Fibroblast of gingiva (primary cell): ENCODE data around the gene ATP11C.
"Not testable (repeated sequence)": the region's sequence is repeated elsewhere in the genome, so short reads cannot be mapped to it uniquely, and the experiment has no call there.

ENCODE experiments used
- DNase-seq: peaks from one replicate; pipeline ENCODE4 v3.0.0-alpha.2; 2011; ENCODE audit warnings: low read depth

ATP11C gene

DNA sequence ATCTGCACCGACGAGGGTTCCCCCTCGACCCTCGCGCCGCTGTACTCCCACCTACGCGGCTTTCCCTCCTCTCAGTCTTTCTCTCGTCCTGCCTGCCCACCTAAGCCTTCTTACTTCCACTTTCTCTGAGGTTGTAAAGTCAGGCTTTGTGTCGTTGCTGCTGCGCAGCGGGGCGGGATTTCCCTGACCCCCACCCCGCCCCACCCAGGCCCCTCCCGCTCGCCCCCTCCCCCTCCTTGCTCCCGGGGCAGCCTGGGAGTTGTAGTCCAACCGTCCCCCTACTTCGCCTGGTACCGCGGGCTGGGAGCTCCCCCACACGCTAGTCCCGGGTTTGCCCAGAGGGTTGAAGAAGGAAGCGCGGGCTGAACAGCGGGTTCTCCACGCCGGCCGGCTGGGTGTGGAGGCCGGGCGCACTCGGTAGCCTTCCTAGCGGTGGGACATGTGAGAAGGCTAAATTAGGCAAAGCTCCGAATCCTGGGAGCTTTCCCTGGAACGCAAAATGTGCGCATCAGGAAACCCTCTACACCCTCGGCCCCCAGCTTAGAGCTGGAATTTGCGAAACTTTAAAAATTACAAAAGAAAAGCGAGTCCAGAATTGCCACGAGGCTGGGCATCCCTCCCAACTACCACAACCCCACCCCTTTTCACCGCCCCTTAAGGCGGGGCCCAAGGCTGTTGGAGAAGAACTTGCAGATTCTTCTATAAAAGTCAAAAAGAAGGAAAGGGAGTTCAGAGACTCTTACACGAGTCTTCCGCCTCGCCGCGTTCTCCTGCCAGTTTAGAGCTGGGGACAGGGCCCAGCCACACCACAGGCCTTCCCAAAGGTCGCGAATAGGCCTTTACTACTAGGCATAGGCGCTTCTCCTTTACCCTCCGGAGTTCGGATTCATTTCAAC is at the start of gene ATP11C:
Gene ATP11C, minus strand, starts transcription at position 153 of the 896 bp plus-strand sequence. CDS start 1,011 bp downstream, outside the sequence.
- peak; percentile 86 for DNase-seq

DNA sequence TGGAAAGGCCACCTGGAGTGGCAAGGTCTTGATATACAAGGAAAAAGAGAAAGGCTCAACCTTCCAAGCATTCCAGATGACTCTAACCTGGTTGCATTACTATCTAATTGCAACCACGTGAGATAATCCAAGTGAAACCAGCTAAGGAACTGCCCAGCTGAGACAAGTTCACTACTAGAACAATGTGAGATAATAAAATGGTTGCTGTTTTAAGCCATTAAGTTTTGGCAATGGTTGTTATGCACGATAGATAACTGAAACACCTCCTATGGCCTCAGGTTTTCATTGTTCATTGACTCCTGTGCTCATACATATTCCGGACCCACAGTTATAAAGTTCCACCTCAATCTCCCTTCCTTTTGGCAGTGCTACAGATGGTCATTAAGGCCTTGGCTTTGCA is 41.6 kb upstream of the ATP11C start:
- DNase-seq, result no peak

DNA sequence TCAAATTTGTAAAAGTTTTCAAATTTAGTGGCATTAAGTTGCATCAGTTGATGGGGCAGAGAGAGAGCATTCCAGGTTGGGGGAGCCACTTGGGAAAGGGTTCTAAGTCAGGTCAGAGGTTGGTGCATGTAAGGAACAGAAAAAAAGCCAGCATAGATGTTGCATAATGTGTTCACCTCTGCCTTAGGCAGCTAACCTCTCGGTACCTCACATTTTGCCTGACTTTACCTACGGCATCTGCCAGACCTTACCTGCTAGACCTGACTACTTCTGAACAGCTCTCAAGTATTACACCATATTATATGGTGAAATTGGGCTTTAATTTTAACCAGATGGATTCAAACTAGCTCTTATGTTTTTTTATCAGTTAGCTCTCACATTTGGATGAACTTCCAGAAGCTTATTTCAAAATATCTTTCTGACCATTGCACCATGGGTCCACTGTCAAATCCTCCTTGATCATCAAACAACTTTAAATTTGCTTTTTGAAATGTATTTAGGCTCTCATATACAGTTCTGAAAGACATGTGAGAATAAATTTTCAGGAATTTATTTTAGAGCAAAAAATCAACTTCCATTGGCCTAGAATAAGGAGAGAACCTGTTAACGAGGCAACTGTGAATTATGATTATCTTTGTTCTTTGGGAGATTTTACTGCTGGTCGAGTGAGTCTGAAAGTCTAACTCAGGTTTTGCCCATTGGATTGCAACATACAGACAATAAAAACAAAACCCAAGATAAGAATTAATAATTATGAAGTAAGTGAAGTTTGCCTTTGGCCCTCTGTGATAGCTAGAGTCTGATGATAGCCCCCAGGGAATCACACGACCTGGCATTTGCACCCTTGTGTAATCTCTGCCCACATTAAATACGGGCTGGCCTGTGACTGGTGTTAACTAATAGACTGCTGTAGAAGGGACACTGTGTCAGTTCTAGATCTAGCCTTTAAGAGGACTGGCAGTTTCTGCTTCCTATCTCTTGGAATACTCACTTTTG is 40.1 kb upstream of the ATP11C start:
- no peak for DNase-seq

GRCh38 chrX:139972113-139972512 is 39.3 kb upstream of the ATP11C start:
- DNase-seq, result no peak

GRCh38 chrX:139971394-139971749 is 38.5 kb upstream of the ATP11C start:
- no peak for DNase-seq

GRCh38 chrX:139969286-139969685 is 36.4 kb upstream of the ATP11C start:
- no peak for DNase-seq

GRCh38 chrX:139967750-139968149 is 34.9 kb upstream of the ATP11C start:
- no peak for DNase-seq

GRCh38 chrX:139967300-139967699 is 34.4 kb upstream of the ATP11C start:
- no peak for DNase-seq

- DNase-seq, result not testable (repeated sequence)
Observed at GRCh38 chrX:139966159-139966558, 33.3 kb upstream of the ATP11C start.

DNA sequence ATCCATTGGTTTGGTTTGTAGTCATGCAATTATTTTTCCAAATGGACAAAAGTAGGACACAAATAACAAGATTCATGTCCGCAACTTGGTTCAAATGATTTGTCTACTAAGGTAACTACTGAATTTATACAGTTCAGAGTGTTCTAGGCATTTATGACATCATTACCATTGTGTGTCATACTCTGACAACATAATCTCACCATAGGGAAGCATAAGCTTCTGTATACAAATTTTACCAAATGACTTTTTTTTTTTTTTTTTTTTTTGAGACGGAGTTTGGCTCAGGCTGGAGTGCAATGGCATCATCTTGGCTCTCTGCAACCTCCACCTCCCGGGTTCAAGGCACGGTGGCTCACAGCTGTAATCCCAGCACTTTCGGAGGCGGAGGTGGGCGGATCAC is 32.6 kb upstream of the ATP11C start, which contains the start of gene CXorf66:
Gene CXorf66, minus strand, starts transcription at position 101 of the 400 bp plus-strand sequence. Its CDS starts 25 bp downstream, at position 76.
- no peak for DNase-seq

DNA sequence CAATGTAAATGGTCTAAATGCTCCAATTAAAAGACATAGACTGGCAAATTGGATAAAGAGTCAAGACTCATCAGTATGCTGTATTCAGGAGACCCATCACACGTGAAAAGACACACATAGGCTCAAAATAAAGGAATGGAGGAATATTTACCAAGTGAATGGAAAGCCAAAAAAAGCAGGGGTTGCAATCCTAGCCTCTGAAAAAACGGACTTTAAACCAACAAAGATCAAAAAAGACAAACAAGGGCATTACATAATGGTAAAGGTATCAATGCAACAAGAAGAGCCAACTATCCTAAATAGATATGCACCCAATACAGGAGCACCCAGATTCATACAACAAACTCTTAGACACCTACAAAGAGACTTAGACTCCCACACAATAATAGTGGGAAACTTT is 28.2 kb upstream of the ATP11C start:
- DNase-seq, result not testable (repeated sequence)

GRCh38 chrX:139949703-139950102 is 16.9 kb upstream of the ATP11C start:
- no peak for DNase-seq

GRCh38 chrX:139945075-139945474 is 12.2 kb upstream of the ATP11C start:
- no peak for DNase-seq

DNA sequence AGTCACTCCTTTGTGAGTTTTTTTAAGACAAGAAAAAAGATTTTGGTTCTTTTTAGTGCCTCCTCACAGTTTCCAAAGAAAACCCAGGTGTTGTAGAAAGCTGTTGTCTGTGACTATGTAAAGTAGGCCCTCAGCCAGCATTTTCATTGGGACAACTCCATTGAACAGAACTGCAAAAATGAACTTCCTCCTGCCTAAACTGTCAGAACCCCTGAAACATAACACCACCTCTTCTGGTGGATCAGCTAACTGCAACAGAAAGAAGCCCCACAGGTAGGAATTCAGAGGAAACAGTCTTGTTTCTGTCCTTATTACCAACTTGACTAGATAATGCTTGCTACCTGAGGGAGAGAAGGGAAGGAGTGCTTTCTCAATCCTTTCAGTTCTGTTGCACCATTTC is 3.4 kb upstream of the ATP11C start:
- no peak for DNase-seq

DNA sequence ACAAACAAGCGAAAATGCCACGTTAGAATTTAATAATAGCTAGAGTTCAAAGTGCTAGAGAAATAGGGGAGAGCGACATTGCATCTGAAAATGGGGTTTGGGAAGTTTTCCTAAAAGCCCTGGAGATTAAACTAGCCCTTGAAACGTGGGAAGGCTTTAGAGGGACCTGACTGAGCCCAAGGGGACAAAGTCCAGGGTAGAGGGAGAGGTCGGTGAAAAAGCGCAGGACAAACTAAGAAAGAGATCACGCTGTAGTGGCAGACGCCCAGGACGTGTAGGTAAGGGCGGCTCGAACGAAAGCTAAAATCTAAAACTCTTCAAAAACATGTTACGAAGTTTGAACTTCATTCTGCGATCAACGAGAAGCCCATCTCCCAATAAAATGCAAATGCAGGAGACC is 1.1 kb upstream of the ATP11C start:
- no peak for DNase-seq

DNA sequence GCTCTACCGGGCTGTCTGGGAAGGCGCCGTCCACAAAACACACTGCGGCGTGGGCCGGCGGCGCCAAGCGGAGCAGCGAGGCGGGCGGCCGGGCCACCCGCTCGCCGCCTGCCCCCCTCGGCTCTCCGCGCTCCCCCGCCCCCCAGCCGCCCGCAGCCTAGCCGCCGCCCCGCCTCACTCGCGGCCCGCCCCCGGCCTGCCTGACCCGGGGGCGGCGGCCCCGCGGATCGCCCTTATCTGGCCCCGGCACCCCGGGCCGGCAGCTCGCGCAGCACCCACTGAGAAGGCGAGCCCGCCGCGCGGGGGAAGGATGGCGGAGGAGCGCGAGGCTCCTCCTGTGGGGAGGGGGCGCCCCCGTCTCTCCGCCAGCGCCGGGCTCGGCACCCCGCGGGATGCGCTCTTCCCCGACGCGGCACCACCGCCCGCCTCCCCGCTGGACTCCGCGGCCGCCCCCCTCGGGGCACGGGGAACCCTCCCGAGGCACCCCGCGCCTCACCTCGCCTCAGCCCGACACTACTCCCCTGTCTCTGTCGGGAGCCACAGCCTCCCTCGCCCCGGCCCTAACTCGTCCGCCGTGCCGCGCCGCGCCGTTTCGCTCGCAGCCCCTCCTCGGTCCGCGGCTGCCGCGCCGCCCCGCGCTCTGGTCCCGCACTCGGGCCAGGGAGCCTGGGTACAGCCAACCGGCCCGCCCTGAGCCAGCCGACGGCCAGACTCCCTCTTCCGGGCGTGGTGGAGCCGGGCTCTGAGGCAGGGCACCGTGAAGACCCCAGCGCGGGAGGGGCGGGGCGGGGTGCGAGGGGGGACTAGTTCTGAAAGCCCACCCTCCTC is 566 bp downstream of the ATP11C start:
- peak; percentile 24 for DNase-seq

GRCh38 chrX:139931646-139932072 is 1.2 kb downstream of the ATP11C start:
- DNase-seq, result no peak

DNA sequence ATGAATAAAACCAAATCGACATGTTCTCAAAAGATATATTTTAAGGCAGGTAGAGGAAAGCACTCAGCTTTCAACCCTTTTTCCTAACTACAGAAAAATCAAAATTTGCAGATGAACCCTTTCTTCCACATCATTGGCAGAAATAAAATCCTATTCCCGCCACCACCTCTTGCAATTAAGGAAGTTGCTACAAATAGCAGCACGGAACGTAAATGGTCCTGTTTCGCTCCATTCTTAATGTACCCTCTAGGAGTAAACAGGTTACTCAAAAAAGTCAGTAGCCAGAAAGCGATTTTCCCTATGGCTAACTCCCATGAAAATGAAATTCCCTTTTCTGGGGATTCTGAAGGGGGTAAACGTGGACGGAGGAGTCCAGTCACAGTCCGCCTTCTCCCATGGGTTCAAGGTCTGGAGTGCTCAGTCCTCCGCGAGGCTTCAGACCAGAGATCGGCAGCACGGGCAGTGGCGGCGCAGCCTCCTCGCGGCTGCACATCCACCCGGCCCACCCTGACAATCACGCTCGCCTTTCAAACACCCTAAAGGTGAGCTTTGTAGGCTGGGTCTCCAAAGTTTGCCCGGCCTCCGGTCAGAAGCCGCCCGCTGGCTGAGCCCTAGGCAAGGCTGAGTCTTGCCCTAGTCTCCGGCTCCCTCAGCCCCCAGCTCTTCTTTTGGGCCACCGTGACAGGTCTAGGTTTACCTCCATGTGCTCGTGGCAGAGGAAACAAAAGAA is 1.8 kb downstream of the ATP11C start:
- DNase-seq, result no peak

DNA sequence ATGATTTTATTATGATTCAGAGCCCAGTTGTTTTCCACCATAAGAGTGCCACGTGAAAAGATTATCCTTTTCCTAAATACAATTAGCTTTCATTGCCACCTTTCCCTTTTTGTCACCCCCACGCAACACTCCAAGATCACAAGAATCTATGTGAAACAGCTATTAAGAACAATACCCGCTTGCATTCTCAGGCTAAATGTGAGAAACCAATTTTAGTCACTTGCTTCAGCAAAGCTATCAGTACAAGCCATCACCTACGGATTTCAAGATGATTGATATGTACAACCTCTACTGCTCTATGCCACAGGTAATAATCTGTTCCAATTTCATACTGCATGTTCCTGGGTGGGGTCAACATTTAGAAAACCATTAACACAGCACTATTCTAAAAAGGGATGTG is 2.5 kb downstream of the ATP11C start:
- DNase-seq, result no peak

DNA sequence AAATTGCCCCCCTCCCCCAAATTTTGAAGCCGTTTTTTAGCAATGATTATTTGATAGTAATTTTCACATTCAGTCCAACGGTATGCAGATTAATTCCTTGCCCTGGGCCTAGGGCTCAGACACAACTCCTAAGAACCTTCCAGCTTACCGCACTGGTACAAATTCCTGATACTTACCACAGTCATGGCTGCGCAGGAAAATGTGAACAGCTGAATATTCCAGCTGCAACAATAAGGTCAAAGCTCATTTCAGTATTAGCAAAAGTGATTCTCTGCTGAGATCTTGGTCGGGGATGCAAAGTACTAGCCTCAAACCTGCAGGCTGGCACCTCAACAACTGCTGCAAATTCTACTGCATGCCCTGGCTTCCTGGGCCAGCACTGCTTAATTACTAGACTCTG is 3.0 kb downstream of the ATP11C start:
- DNase-seq, result no peak

DNA sequence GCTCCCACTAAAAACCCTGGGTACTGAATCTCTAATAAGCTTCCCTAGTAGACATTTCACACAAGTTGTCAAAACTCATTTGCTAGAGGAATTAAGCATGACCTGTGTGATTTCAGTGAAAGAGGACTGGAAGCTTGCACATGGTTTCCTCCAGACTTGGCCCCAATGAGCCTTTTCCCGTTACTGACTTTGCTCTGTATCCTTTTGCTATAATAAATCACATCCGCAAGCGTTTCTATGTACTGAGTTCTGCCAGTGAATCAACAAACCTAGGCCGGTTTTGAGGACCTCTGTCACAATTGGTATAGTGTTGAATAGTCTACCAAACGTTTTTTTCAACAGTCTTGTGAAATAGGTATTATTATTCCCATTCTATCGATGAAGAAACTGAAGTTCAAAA is 8.2 kb downstream of the ATP11C start:
- no peak for DNase-seq
